Activated T-cell treated with anti-CD3 and anti-CD28 coated beads, Interleukin-2, amount 50 U/mL, for 4 hours (primary cell): ENCODE data around the gene RUNX3. TPM values are rescaled to one million over a fixed set of nuclear protein-coding genes. Genes with fewer than 3 reads are reported as not detected.

Experiments used
- ATAC-seq, 2 donors: fragments of 200-7000 bp; cut with Tn5 transposase; one replicate each; pipeline ENCODE4 v1.10.0; 2021
- DNase-seq: peaks from one replicate; pipeline ENCODE4 v3.0.0-alpha.2; 2020
- H3K27me3 Mint-ChIP-seq: one replicate; pipeline ENCODE4 v1.8.0; 2021; ENCODE audit warnings: low read depth, mixed read lengths
- H3K36me3 Mint-ChIP-seq: one replicate; pipeline ENCODE4 v1.8.0; 2022; ENCODE audit warnings: mixed read lengths; ENCODE audit not compliant: insufficient read depth
- H3K4me1 Mint-ChIP-seq: one replicate; pipeline ENCODE4 v1.8.0; 2021; ENCODE audit warnings: low read depth, mixed read lengths
- H3K4me3 Mint-ChIP-seq: one replicate; pipeline ENCODE4 v1.8.0; 2021; ENCODE audit warnings: mild to moderate bottlenecking, moderate library complexity, mixed read lengths
- H3K9me3 Mint-ChIP-seq: one replicate; pipeline ENCODE4 v1.8.0; 2021; ENCODE audit warnings: mixed read lengths
- total RNA-seq, 3 donors: library from RNA; stranded (reverse); gene quantifications; one replicate each; pipeline ENCODE4 v1.2.1, GENCODE V29; 2021

Gene RUNX3
- total RNA-seq, 3 donors from 2014 or later: 236 to 264 (median 258) TPM

- Mint-ChIP-seq H3K4me3 (no peak overlapping the region), H3K4me1 (no peaks in the 10 kb centered on the region), H3K27me3 (peaks cover 7% of the 10 kb centered on the region), H3K36me3 (no peaks in the 10 kb centered on the region), H3K9me3 (no peaks in the 10 kb centered on the region)
- ATAC-seq (no peak), DNase-seq (no peak)
These were observed 65.7 kb downstream of the RUNX3 start for GRCh38 chr1:24864370-24864777.

GRCh38 chr1:24862775-24863483, 67.1 kb downstream of the RUNX3 start:
- Mint-ChIP-seq H3K4me3 (no peak overlapping the region), H3K27me3 (peaks cover 7% of the 10 kb centered on the region), H3K9me3 (no peaks in the 10 kb centered on the region), H3K36me3 (no peaks in the 10 kb centered on the region), H3K4me1 (no peaks in the 10 kb centered on the region)
- DNase-seq (no peak), ATAC-seq (no peak)

- ATAC-seq: no peak
- Mint-ChIP-seq H3K4me1 (peaks cover 5% of the 10 kb centered on the region), H3K27me3 (peaks cover 3% of the 10 kb centered on the region), H3K9me3 (no peaks in the 10 kb centered on the region), H3K36me3 (no peaks in the 10 kb centered on the region), H3K4me3 (no peak overlapping the region)
- no peak for DNase-seq
These were observed 68.0 kb downstream of the RUNX3 start for GRCh38 chr1:24861821-24862727.

GRCh38 chr1:24860841-24861240, 69.2 kb downstream of the RUNX3 start:
- DNase-seq (no peak), ATAC-seq (no peak)
- no peaks in the 10 kb centered on the region for H3K9me3 Mint-ChIP-seq
- H3K36me3 Mint-ChIP-seq: no peaks in the 10 kb centered on the region
- peaks cover 5% of the 10 kb centered on the region for H3K4me1 Mint-ChIP-seq
- H3K27me3 Mint-ChIP-seq: no peaks in the 10 kb centered on the region
- H3K4me3 Mint-ChIP-seq: no peak overlapping the region

- H3K36me3 Mint-ChIP-seq: no peaks in the 10 kb centered on the region
- no peaks in the 10 kb centered on the region for H3K27me3 Mint-ChIP-seq
- H3K9me3 Mint-ChIP-seq: no peaks in the 10 kb centered on the region
- no peak for DNase-seq
- no peak overlapping the region for H3K4me3 Mint-ChIP-seq
- ATAC-seq: no peak
- peaks cover 7% of the 10 kb centered on the region for H3K4me1 Mint-ChIP-seq
These were observed 70.7 kb downstream of the RUNX3 start for GRCh38 chr1:24859063-24860010.

- Mint-ChIP-seq H3K4me3 (no peak overlapping the region), H3K9me3 (no peaks in the 10 kb centered on the region), H3K27me3 (no peaks in the 10 kb centered on the region), H3K4me1 (peaks cover 7% of the 10 kb centered on the region), H3K36me3 (no peaks in the 10 kb centered on the region)
- DNase-seq (no peak), ATAC-seq (no peak)
These were observed 71.8 kb downstream of the RUNX3 start for GRCh38 chr1:24858277-24858676.

GRCh38 chr1:24857507-24858133, 72.5 kb downstream of the RUNX3 start:
- DNase-seq (no peak), ATAC-seq (no peak)
- H3K4me3 Mint-ChIP-seq: peak overlapping the region; percentile 26
- no peaks in the 10 kb centered on the region for H3K27me3 Mint-ChIP-seq
- no peaks in the 10 kb centered on the region for H3K9me3 Mint-ChIP-seq
- peaks cover 7% of the 10 kb centered on the region for H3K4me1 Mint-ChIP-seq
- H3K36me3 Mint-ChIP-seq: no peaks in the 10 kb centered on the region

GRCh38 chr1:24856787-24857506, 73.1 kb downstream of the RUNX3 start:
- DNase-seq (no peak), ATAC-seq (no peak)
- peaks cover 7% of the 10 kb centered on the region for H3K4me1 Mint-ChIP-seq
- H3K4me3 Mint-ChIP-seq: peak overlapping the region; percentile 26
- H3K9me3 Mint-ChIP-seq: no peaks in the 10 kb centered on the region
- no peaks in the 10 kb centered on the region for H3K27me3 Mint-ChIP-seq
- H3K36me3 Mint-ChIP-seq: no peaks in the 10 kb centered on the region

GRCh38 chr1:24855474-24855873, 74.6 kb downstream of the RUNX3 start:
- Mint-ChIP-seq H3K36me3 (no peaks in the 10 kb centered on the region), H3K9me3 (no peaks in the 10 kb centered on the region), H3K4me1 (peaks cover 7% of the 10 kb centered on the region), H3K27me3 (no peaks in the 10 kb centered on the region), H3K4me3 (no peak overlapping the region)
- ATAC-seq (no peak), DNase-seq (no peak)

- H3K4me3 Mint-ChIP-seq: no peak overlapping the region
- no peaks in the 10 kb centered on the region for H3K36me3 Mint-ChIP-seq
- no peaks in the 10 kb centered on the region for H3K27me3 Mint-ChIP-seq
- ATAC-seq: no peak
- H3K9me3 Mint-ChIP-seq: no peaks in the 10 kb centered on the region
- H3K4me1 Mint-ChIP-seq: peaks cover 15% of the 10 kb centered on the region
- no peak for DNase-seq
These were observed 76.4 kb downstream of the RUNX3 start for GRCh38 chr1:24853649-24854048.

- DNase-seq (no peak), ATAC-seq (no peak)
- Mint-ChIP-seq H3K9me3 (no peaks in the 10 kb centered on the region), H3K27me3 (no peaks in the 10 kb centered on the region), H3K4me1 (peaks cover 16% of the 10 kb centered on the region), H3K36me3 (no peaks in the 10 kb centered on the region), H3K4me3 (no peak overlapping the region)
These were observed 79.7 kb downstream of the RUNX3 start for GRCh38 chr1:24850328-24850920.

- Mint-ChIP-seq H3K36me3 (no peaks in the 10 kb centered on the region), H3K27me3 (no peaks in the 10 kb centered on the region), H3K4me3 (peak overlapping the region; percentile 33), H3K4me1 (peaks cover 16% of the 10 kb centered on the region), H3K9me3 (no peaks in the 10 kb centered on the region)
- ATAC-seq (no peak), DNase-seq (no peak)
These were observed 80.3 kb downstream of the RUNX3 start for GRCh38 chr1:24849672-24850295.
